GM23248 (cell line): ENCODE results near the gene PPP1CB. TPM values are rescaled to one million over a fixed set of nuclear protein-coding genes. Genes with fewer than 3 reads are reported as not detected.
"Not testable (repeated sequence)": the region's sequence is repeated elsewhere in the genome, so short reads cannot be mapped to it uniquely, and the experiment has no call there.

ENCODE experiments used
- DNase-seq: peaks from one replicate; pipeline ENCODE4 v3.0.0-alpha.2; 2015
- H2AFZ ChIP-seq: fragments of 200-600 bp; sonication (generic); 2 replicates; pipeline ENCODE4 v1.6.1; 2016; ENCODE audit warnings: antibody characterized with exemption
- H3F3A ChIP-seq: fragments of 200-600 bp; sonication (generic); 2 replicates; pipeline ENCODE4 v1.6.1; 2016; ENCODE audit warnings: mild to moderate bottlenecking, antibody characterized with exemption, mixed run types; ENCODE audit not compliant: insufficient read depth
- H3K27ac ChIP-seq: fragments of 200-600 bp; sonication (generic); 2 replicates; pipeline ENCODE4 v1.5.1; 2016; ENCODE audit warnings: mild to moderate bottlenecking
- H3K27me3 ChIP-seq: fragments of 200-600 bp; sonication (generic); replicated peaks from 2 replicates; pipeline ENCODE4 v1.6.1; 2016; ENCODE audit warnings: mild to moderate bottlenecking; ENCODE audit not compliant: insufficient read depth
- H3K36me3 ChIP-seq: fragments of 200-600 bp; sonication (generic); 2 replicates; pipeline ENCODE4 v1.6.1; 2016; ENCODE audit warnings: low read depth, mild to moderate bottlenecking
- H3K4me1 ChIP-seq: fragments of 200-600 bp; sonication (generic); 2 replicates; pipeline ENCODE4 v1.6.1; 2016; ENCODE audit warnings: mild to moderate bottlenecking; ENCODE audit not compliant: insufficient read depth
- H3K4me2 ChIP-seq: fragments of 200-600 bp; sonication (generic); one replicate; pipeline ENCODE4 v1.6.1; 2016; ENCODE audit warnings: mild to moderate bottlenecking; ENCODE audit not compliant: unreplicated experiment
- H3K4me3 ChIP-seq: fragments of 200-600 bp; sonication (generic); 2 replicates; pipeline ENCODE4 v1.5.1; 2016; ENCODE audit warnings: mild to moderate bottlenecking
- H3K79me2 ChIP-seq: fragments of 200-600 bp; sonication (generic); 2 replicates; pipeline ENCODE4 v1.6.1; 2016; ENCODE audit warnings: mild to moderate bottlenecking; ENCODE audit not compliant: insufficient read depth
- H3K9ac ChIP-seq: fragments of 200-600 bp; sonication (generic); 2 replicates; pipeline ENCODE4 v1.6.1; 2016; ENCODE audit warnings: mild to moderate bottlenecking
- H3K9me2 ChIP-seq: fragments of 200-600 bp; sonication (generic); 2 replicates; pipeline ENCODE4 v1.6.1; 2016; ENCODE audit warnings: mixed run types, mild to moderate bottlenecking, moderate library complexity; ENCODE audit not compliant: insufficient read depth
- H3K9me3 ChIP-seq: fragments of 200-600 bp; sonication (generic); one replicate; pipeline ENCODE4 v1.6.1; 2017; ENCODE audit warnings: low read depth
- H4K20me1 ChIP-seq: fragments of 200-600 bp; sonication (generic); 2 replicates; pipeline ENCODE4 v1.6.0; 2016; ENCODE audit not compliant: insufficient read depth
- EZH2 ChIP-seq: fragments of 200-600 bp; sonication (generic); IDR thresholded peaks from 2 replicates; pipeline ENCODE4 v1.6.1; 2018; ENCODE audit warnings: antibody characterized with exemption, mild to moderate bottlenecking; ENCODE audit not compliant: insufficient read depth, poor library complexity, severe bottlenecking
- EZH2phosphoT487 ChIP-seq: fragments of 200-600 bp; sonication (generic); IDR thresholded peaks from 2 replicates; pipeline ENCODE4 v1.6.1; 2018; ENCODE audit warnings: antibody characterized with exemption, moderate library complexity, mild to moderate bottlenecking, low read depth; ENCODE audit not compliant: insufficient read depth
- WGBS, 2 experiments: methylation state at CpG; one replicate each; pipeline ENCODE4 v1.1.6; 2015 to 2017; ENCODE audit warnings: low lambda C conversion rate in 2 of 2, low coverage in 1 of 2; ENCODE audit errors: missing lambda C conversion rate in 2 of 2; 5-methylcytosine and 5-hydroxymethylcytosine counted together
- in situ Hi-C: fragments of 300-500 bp; cut with MboI; formaldehyde crosslinking; loops from 2 replicates; pipeline ENCODE4 v1.15.0; 2020
- polyA plus RNA-seq: library from polyadenylated mRNA; unstranded; fragments of >200 nt; fragmentation: Nextera tagmentation; extraction: Ambion mirVana; gene quantifications from 2 replicates; pipeline ENCODE4 v1.2.1, GENCODE V29; 2016
- total RNA-seq: library from RNA; depleted of rRNA; stranded (reverse); fragments of >200 nt; shearing (Covaris generic); gene quantifications from 2 replicates; pipeline ENCODE4 v1.2.3, GENCODE V29; 2014

PPP1CB gene
- total and polyA plus RNA-seq, 2 experiments from 2014 or later = 122 to 127 TPM

DNA sequence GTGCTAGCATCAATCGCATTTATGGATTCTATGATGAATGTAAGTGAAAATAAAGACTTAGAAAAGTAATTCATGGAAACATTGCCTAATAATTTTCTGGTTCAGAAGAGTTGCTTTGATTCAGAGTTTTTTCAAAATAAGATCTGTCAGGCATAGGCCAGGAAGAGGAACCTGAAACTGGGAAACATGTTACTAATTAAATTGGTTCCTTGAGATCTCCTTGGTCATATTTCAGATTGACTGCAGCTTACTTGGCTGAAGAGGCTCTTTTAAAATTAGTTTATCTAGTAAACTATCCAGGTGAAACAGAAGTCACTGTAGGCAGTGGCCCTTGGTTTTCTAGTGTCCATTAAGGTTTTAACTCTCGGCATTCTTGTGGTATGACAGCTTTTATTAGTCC lies 27.4 kb downstream of the PPP1CB start:
- no peak overlapping the region for H2AFZ ChIP-seq
- 96 to 97% methylated on average over 2 of the region's 2 CpGs for WGBS, 2 experiments
- H4K20me1 ChIP-seq = peaks cover 10% of the 10 kb centered on the region; the same call in 1 of the 2 replicates
- H3K36me3 ChIP-seq = peaks cover 54% of the 10 kb centered on the region
- no peaks in the 10 kb centered on the region for H3K27me3 ChIP-seq
- no peak overlapping the region for H3K27ac ChIP-seq
- no peaks in the 10 kb centered on the region for H3F3A ChIP-seq
- peaks cover 100% of the 10 kb centered on the region for H3K79me2 ChIP-seq
- TF ChIP-seq EZH2 (no peak), EZH2phosphoT487 (no peak)
- DNase-seq = no peak
- H3K4me3 ChIP-seq = no peak overlapping the region
- in situ Hi-C loops = no loop called here
- H3K9me2 ChIP-seq = no peaks in the 10 kb centered on the region
- no peaks in the 10 kb centered on the region for H3K4me1 ChIP-seq
- H3K4me2 ChIP-seq = no peak overlapping the region
- H3K9me3 ChIP-seq = no peaks in the 10 kb centered on the region
- no peak overlapping the region for H3K9ac ChIP-seq

DNA sequence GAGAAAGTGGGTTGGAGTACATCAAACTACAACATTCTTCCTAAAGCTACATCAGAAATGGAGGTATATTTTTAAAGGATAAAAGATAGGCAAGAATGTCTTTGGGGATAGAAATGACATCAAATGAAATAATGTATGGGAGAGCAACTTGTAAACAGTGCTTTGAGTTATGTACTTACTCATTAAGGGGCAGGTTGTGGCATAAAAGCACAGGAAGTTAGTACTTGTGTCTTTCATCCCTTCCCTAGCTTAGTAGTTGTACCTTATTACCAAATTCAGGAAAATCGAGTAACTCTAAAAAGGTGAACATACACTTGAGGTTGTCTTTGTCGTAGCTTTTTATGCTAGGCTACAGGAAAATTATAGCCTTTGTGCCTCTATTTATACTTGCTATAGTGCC lies 28.9 kb downstream of the PPP1CB start:
- Histone ChIP-seq H3K4me1 (no peaks in the 10 kb centered on the region), H3K9ac (no peak overlapping the region), H3K9me2 (no peaks in the 10 kb centered on the region), H3K9me3 (no peaks in the 10 kb centered on the region), H2AFZ (no peak overlapping the region), H4K20me1 (0 out of 2 replicates have a peak, but pooled peaks cover 5% of the 10 kb centered on the region), H3K27ac (no peak overlapping the region), H3K36me3 (peaks cover 64% of the 10 kb centered on the region), H3K27me3 (no peaks in the 10 kb centered on the region), H3K4me3 (no peak overlapping the region), H3F3A (no peaks in the 10 kb centered on the region), H3K4me2 (no peak overlapping the region), H3K79me2 (peaks cover 97% of the 10 kb centered on the region)
- 84 to 93% methylated on average over 2 of the region's 2 CpGs for WGBS, 2 experiments
- in situ Hi-C loops = no loop called here
- TF ChIP-seq EZH2 = no peak
- no peak for TF ChIP-seq EZH2phosphoT487
- DNase-seq = no peak

DNA sequence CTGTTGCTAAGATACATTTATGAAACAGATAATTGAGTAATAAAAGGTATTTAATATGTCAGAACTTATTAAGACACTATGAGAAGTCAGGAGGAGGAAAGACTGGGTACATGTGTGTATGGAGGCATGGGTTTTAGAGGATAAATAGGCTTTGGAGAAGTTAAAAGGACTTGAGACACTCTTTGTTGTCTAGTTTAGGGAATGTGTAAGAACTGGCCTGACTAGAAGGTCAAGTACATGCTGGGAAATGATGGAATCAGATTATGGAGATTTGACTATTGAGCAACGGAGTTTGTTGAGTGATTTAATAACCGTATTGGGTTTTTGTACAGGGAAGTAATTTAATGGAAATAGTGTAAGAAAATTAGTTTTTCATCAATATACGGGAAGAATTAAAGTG lies 30.8 kb downstream of the PPP1CB start:
- Histone ChIP-seq H4K20me1 (no peaks in the 10 kb centered on the region), H3K79me2 (peaks cover 87% of the 10 kb centered on the region)

DNA sequence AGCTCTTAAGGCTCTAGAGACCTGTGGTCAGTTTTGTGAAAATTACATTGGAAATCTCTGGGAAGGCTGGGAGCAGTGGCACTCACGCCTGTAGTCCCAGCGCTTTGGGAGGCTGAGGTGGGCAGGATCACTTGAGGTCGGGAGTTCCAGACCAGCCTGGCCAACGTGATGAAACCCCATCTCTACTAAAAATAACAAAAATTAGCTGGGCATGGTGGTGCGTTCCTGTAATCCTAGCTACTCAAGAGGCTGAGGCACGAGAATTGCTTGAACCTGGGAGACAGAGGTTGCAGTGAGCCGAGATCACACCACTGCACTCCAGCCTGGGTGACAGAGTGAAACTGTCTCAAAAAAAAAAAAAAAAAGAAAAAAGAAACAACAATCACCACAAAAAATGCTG lies 32.9 kb downstream of the PPP1CB start:
- WGBS, 2 experiments = 82 to 87% methylated on average over 7 of the region's 7 CpGs
- DNase-seq, H3K4me2 ChIP-seq, H3F3A ChIP-seq, H3K9ac ChIP-seq, H3K9me2 ChIP-seq, H3K4me3 ChIP-seq, in situ Hi-C loops, H3K27ac ChIP-seq, H3K4me1 ChIP-seq, H2AFZ ChIP-seq, H3K27me3 ChIP-seq, H4K20me1 ChIP-seq, H3K9me3 ChIP-seq: not testable (repeated sequence)
- Histone ChIP-seq H3K79me2 (peaks cover 86% of the 10 kb centered on the region), H3K36me3 (peaks cover 76% of the 10 kb centered on the region)

More for the DNA sequence above, 30.8 kb downstream of the PPP1CB start:
- TF ChIP-seq EZH2phosphoT487 = no peak
- TF ChIP-seq EZH2 = no peak
- Histone ChIP-seq H3K4me3 (no peak overlapping the region), H3K4me1 (no peaks in the 10 kb centered on the region), H2AFZ (no peak overlapping the region), H3K9ac (no peak overlapping the region), H3K27me3 (no peaks in the 10 kb centered on the region), H3K4me2 (no peak overlapping the region), H3K9me3 (no peaks in the 10 kb centered on the region), H3K9me2 (no peaks in the 10 kb centered on the region), H3F3A (no peaks in the 10 kb centered on the region), H3K27ac (no peak overlapping the region), H3K36me3 (peaks cover 76% of the 10 kb centered on the region)
- DNase-seq = no peak
- in situ Hi-C loops = no loop called here
- WGBS, 2 experiments = 98 to 99% methylated on average over 3 of the region's 3 CpGs

DNA sequence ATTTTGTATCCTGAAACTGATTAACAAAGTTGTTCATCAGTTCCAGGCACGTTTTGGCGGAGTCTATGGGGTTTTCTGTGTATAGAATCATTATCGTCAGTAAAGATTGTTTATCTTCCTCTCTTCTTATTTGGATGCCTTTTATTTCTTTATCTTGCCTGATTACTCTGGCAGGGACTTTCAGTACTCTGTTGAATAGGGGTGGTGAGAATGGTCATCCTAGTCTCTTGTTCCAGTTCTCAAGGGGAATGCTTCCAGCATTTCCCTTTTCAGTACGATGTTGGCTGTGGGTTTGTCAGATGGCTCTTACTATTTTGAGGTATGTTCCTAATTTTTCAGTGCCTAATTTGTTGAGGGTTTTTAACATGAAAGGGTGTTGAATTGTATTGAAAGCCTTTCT lies 45.0 kb downstream of the PPP1CB start:
- Histone ChIP-seq H3K4me1 (peaks cover 1% of the 10 kb centered on the region; the same call in 1 of the 2 replicates), H3K9me3 (no peaks in the 10 kb centered on the region), H3F3A (peaks cover 25% of the 10 kb centered on the region), H3K27ac (no peak overlapping the region), H3K79me2 (peaks cover 97% of the 10 kb centered on the region), H3K9me2 (no peaks in the 10 kb centered on the region), H3K27me3 (no peaks in the 10 kb centered on the region), H2AFZ (no peak overlapping the region), H3K4me2 (no peak overlapping the region), H3K36me3 (peaks cover 85% of the 10 kb centered on the region), H3K9ac (no peak overlapping the region), H3K4me3 (no peak overlapping the region), H4K20me1 (0 out of 2 replicates have a peak, but pooled peaks cover 7% of the 10 kb centered on the region)
- 70 to 76% methylated on average over 4 of the region's 4 CpGs for WGBS, 2 experiments
- in situ Hi-C loops = no loop called here
- TF ChIP-seq EZH2 (no peak), EZH2phosphoT487 (no peak)
- DNase-seq = no peak
